Kidney epithelial cell (primary cell): Measurements from ENCODE around the gene C11orf86. TPM values are rescaled to one million over a fixed set of nuclear protein-coding genes. Genes with fewer than 3 reads are reported as not detected.

Source experiments
- DNase-seq: peaks from one replicate; pipeline ENCODE4 v3.0.0-alpha.2; 2010; ENCODE audit warnings: low read depth
- H3K27me3 ChIP-seq: 2 replicates; pipeline ENCODE4 v1.6.0; 2011; ENCODE audit warnings: low read length; ENCODE audit not compliant: control insufficient read depth, insufficient read depth
- H3K36me3 ChIP-seq: 2 replicates; pipeline ENCODE4 v1.5.1; 2011; ENCODE audit warnings: low read length; ENCODE audit not compliant: control insufficient read depth, insufficient read depth
- H3K4me3 ChIP-seq: 2 replicates; pipeline ENCODE4 v1.5.1; 2011; ENCODE audit warnings: low read depth, mild to moderate bottlenecking, control low read depth, low read length
- CTCF ChIP-seq: IDR thresholded peaks from 2 replicates; pipeline ENCODE4 v1.5.1; 2011; ENCODE audit warnings: mild to moderate bottlenecking, moderate library complexity, low read length, control low read depth, inconsistent platforms; ENCODE audit not compliant: insufficient read depth, poor library complexity, severe bottlenecking
- total RNA-seq: library from RNA; depleted of rRNA; stranded (reverse); fragments of >200 nt; gene quantifications from 2 replicates; pipeline ENCODE4 v1.2.3, GENCODE V29; 2015

Gene C11orf86
- total RNA-seq, 1 donor from 2014 or later, result not detected

DNA sequence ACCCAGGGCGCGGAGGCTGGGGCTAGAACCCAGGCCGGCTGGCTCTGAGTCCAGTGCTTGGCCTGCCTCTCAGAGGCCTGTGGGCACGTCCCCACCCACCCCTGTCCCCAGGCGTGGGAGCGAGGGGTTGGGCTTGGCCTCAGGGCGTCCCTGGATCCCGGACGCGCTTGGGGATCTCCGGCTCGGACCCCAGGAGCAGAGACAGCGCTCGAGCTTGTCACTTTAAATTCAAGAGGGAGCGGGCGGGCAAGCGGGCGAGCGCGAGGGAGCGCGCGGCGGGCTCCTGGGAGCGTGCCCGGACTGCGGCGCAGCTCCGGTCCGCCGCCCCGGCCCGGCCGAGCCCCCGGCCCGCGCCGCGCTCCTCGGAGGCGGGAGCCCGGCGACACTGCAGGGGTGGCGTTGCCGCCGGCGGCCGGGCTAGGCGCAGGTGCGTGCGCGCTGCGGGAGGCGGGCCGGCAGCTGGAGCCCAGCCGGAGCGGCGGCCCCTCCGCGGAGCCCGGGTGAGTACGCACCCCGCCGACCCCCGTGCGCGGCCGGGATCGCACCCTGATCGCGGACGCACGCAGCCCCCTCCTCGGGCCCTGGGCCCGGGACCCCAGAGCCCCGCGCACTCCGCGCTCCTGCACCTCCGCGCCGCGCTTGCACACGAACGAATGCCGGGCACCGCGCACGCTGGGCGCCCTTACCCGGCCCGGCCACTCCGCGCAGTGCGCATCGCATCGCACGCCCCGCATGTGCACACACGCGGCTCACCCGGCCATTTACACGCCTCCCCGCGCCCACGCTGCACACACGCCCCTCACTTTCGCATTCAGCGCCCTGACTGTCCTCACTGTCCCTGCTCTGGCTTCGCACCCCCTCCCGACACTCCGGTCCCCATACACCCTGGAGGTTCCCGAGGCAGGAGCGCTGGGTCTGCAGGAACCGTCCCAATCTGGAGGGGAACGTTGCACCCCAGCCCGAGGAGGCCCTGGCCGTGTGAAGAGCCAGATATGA is 48.2 kb downstream of the C11orf86 start, which contains the start of gene SYT12:
Gene SYT12 (plus strand): TSS at position 174 of the 996 bp plus-strand sequence. CDS start 7,011 bp downstream, outside the sequence.
- Histone ChIP-seq H3K27me3 (no peaks in the 10 kb centered on the region), H3K36me3 (no peaks in the 10 kb centered on the region), H3K4me3 (peak within 1 kb of the TSS; percentile 42)
- no peak for TF ChIP-seq CTCF
- DNase-seq, result no peak

DNA sequence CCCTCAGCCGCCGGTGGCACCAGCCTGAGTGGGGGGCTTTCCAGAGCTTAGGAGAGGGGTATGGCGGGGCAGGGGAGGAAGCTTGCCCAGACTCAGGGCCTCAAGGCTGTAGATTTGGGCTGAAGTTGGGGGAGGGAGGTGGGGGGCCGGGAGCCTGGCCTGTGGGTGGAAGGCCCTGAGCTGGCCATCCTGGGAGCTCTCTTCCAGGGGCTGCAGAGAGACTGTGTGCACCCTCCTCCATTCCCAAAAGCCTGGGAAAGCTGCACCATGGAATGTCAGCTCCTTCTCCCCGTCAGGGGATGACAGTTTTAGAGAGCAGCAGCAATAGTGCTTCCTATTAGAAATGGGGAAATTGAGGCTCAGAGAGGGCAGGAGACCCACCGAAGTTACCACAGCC is 48.9 kb downstream of the C11orf86 start:
- Histone ChIP-seq H3K27me3 (no peaks in the 10 kb centered on the region), H3K36me3 (no peaks in the 10 kb centered on the region), H3K4me3 (peak overlapping the region; percentile 42)
- TF ChIP-seq CTCF, result no peak
- no peak for DNase-seq

DNA sequence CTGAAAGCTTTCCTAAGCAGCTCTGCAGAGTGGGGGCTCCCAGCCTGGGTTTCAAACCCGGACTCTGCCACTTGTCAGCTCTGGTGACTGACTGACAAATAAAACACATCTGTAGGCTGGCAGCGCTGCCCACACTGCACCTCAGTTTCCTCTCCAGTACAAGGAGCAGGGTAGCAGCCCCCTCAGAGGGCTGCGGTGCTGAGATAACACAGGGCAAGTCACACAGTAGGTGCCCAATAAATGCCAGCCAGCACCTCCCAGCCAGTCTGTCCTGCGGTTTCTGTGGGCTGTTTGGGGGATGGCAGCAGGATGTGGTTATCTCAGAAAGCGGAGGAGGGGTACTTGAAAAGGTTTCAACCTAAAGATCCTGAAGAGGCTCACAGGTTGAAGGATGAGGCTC is 49.3 kb downstream of the C11orf86 start:
- Histone ChIP-seq H3K4me3 (no peak overlapping the region), H3K36me3 (no peaks in the 10 kb centered on the region), H3K27me3 (no peaks in the 10 kb centered on the region)
- no peak for DNase-seq
- no peak for TF ChIP-seq CTCF

DNA sequence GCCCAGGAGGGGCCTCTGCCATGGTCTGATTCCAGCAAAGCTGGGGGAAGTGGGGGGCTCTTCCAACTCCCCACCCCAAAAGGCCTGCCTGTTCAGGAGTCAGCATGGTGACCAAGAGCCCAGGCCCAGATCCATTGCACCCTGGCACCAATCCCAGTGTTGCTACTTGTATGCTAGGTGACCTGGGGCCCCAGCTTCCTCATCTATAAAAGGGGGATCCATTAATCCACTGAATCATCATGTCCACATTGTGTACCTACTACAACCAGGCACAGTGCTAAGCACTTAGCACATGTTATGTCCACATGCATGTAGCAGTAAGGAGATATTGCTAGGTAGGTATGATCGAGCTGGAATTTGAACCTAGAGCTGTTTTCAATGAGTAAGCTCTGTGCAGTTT is 49.9 kb downstream of the C11orf86 start:
- no peaks in the 10 kb centered on the region for H3K27me3 ChIP-seq
- DNase-seq, result no peak
- TF ChIP-seq CTCF, result no peak
- H3K4me3 ChIP-seq, result no peak overlapping the region
- no peaks in the 10 kb centered on the region for H3K36me3 ChIP-seq

DNA sequence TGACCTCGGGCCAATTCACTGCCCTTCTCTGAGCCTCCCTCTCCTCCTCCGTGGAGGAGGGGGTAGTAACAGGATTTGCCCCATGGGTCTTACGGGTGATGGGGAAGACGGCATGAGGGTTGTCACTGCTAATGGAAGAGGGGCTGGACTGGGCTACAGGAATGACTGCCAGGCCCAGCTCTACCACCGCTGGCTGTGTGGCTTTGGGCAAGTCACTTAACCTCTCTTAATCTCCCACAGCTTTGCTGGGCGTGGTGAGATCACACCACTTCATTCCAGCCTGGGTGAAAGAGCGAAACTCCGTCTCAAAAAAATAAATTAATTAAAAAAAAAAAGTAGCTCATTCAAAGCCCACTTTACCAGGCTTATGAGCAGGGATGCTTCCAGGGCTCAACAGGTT is 50.6 kb downstream of the C11orf86 start:
- TF ChIP-seq CTCF, result no peak
- no peak overlapping the region for H3K4me3 ChIP-seq
- DNase-seq, result no peak
- H3K27me3 ChIP-seq, result no peaks in the 10 kb centered on the region
- H3K36me3 ChIP-seq, result no peaks in the 10 kb centered on the region

Other genes with a start within 250 kb of the C11orf86 start
- 79.4 and 99.9 TPM in 2 replicates for gene SPTBN2, start 246.1 kb upstream of the C11orf86 start, total RNA-seq
- 45.2 and 52.7 TPM in 2 replicates for gene RCE1, start 131.9 kb upstream of the C11orf86 start, total RNA-seq
- 53.5 and 72.3 TPM in 2 replicates for gene LRFN4, start 118.2 kb upstream of the C11orf86 start, total RNA-seq
- gene PC, start 16.9 kb upstream of the C11orf86 start, total RNA-seq, result 9.5 and 10.1 TPM in 2 replicates
- 0.08 and 0.48 TPM in 2 replicates for gene SYT12, start 47.8 kb downstream of the C11orf86 start, total RNA-seq
- 97.0 and 112 TPM in 2 replicates for gene RHOD, start 81.5 kb downstream of the C11orf86 start, total RNA-seq
- gene KDM2A, start 144.0 kb downstream of the C11orf86 start, total RNA-seq, result 36.2 and 52.1 TPM in 2 replicates